Hindlimb muscle (tissue), 1 donor: ENCODE results near the gene SENP5. TPM values are rescaled to one million over a fixed set of nuclear protein-coding genes. Genes with fewer than 3 reads are reported as not detected.
A peak's percentile ranks its signal among the peaks of the same experiment; 100 is the strongest.

Experiments
- DNase-seq: peaks from one replicate; pipeline ENCODE4 v3.0.0-alpha.2; 2013
- polyA plus RNA-seq: library from polyadenylated mRNA; unstranded; fragments of 120-200 nt; gene quantifications from one replicate; pipeline ENCODE4 v1.2.1, GENCODE V29; 2013; ENCODE audit not compliant: insufficient read length

Gene SENP5
- polyA plus RNA-seq, 1 donor, result 19.0 TPM

GRCh38 chr3:196889844-196890708 is 22.4 kb downstream of the SENP5 start:
- DNase-seq, result no peak

GRCh38 chr3:196894557-196895295 is 27.0 kb downstream of the SENP5 start:
- no peak for DNase-seq

- DNase-seq, result no peak
Measured at GRCh38 chr3:196896229-196896628, 28.5 kb downstream of the SENP5 start.

GRCh38 chr3:196901768-196902167 is 34.0 kb downstream of the SENP5 start:
- no peak for DNase-seq

GRCh38 chr3:196902296-196902695 is 34.6 kb downstream of the SENP5 start:
- DNase-seq, result no peak

GRCh38 chr3:196903740-196904139 is 36.0 kb downstream of the SENP5 start:
- DNase-seq, result no peak

- DNase-seq, result no peak
Measured at GRCh38 chr3:196914866-196915265, 47.1 kb downstream of the SENP5 start.

GRCh38 chr3:196915375-196915774 is 47.7 kb downstream of the SENP5 start:
- no peak for DNase-seq

GRCh38 chr3:196916221-196916620 is 48.5 kb downstream of the SENP5 start:
- no peak for DNase-seq

- DNase-seq, result no peak
Measured at GRCh38 chr3:196916995-196917394, 49.3 kb downstream of the SENP5 start.

- DNase-seq, result no peak
Measured at GRCh38 chr3:196918968-196919367, 51.2 kb downstream of the SENP5 start.

GRCh38 chr3:196920733-196921132 is 53.0 kb downstream of the SENP5 start:
- no peak for DNase-seq

- no peak for DNase-seq
Measured at GRCh38 chr3:196927571-196928453, 60.1 kb downstream of the SENP5 start.

GRCh38 chr3:196931157-196931556 is 63.4 kb downstream of the SENP5 start:
- no peak for DNase-seq

- DNase-seq, result no peak
Measured at GRCh38 chr3:196931828-196932587, 64.3 kb downstream of the SENP5 start.

- no peak for DNase-seq
Measured at GRCh38 chr3:196932600-196932999, 64.9 kb downstream of the SENP5 start.

GRCh38 chr3:196936288-196936687 is 68.6 kb downstream of the SENP5 start:
- no peak for DNase-seq

- no peak for DNase-seq
Measured at GRCh38 chr3:196938124-196938523, 70.4 kb downstream of the SENP5 start.

- no peak for DNase-seq
Measured at GRCh38 chr3:196938576-196938975, 70.9 kb downstream of the SENP5 start.

- DNase-seq, result peak; percentile 36
Measured at GRCh38 chr3:196941729-196942225, 74.1 kb downstream of the SENP5 start.

GRCh38 chr3:196942226-196942914 is 74.7 kb downstream of the SENP5 start, which contains the start of gene NCBP2:
Gene NCBP2, minus strand, starts transcription at chr3:196942528. Its CDS starts 25 bp downstream, at chr3:196942503.
- peak; percentile 99 for DNase-seq
